Hippocampal formation (tissue), 2 donors: ENCODE measurements around the gene CCDC81.
"Not testable (repeated sequence)": the region's sequence is repeated elsewhere in the genome, so short reads cannot be mapped to it uniquely, and the experiment has no call there.

ENCODE experiments used
- DNase-seq, 2 donors: peaks; one replicate each; lab custom pipeline; 2025; lab: John Stamatoyannopoulos, UW

CCDC81 gene

DNA sequence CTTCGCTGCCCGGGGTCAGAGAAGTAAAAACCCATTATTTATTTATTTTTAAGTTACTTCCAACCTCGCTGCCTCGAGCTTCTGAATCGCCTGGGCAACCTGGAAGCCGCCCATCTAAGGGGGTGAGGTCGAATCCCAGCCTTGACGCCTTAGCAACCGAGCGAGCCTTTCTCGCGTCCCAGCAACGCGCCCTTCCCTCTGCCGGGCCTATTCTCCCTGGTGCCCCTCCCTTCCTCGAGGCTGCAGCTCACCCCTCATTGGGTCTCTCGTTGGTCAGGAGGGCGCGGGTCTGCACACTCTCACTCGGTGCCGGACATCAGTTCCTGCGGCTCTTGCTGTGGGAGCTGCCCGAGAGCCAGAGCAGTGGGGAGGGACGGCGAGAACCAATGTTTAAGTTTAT lies at the start of gene CCDC81:
CCDC81 (plus strand) TSS at position 302 of the 400 bp plus-strand sequence. CDS start 277 bp downstream, outside the sequence.
- DNase-seq = peak in 1 of 2 donors; percentile 19

DNA sequence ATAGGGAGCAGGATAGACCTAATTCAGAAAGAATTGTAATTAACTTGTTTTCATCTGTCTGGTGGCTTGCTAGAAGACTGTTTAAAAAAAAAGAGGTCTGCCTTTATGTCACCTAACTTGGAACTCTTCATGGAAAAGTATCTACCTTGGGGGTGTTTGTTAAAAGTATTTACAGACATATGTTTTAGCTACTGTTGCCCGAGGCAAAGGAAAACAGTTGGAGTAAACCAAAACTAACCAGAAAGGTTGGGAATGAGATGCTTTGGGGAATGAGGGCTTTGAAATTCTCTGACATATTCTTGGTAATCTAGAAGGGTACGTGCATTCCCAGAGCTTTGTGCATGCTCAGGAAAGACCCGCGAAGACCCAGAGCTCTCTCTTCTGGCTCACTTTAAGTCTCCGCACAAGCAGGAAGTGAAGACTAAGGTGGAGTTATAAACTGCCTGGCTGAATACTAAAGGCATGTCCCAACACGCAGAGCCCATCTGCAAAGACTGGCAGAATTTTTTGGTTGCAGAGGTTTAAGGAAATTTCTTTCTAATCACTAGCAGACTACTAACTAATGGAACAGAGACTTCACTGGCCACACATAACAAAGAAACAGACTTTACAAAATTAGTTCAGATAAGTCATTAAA lies 39.4 kb upstream of the CCDC81 start:
- DNase-seq = no peak

DNA sequence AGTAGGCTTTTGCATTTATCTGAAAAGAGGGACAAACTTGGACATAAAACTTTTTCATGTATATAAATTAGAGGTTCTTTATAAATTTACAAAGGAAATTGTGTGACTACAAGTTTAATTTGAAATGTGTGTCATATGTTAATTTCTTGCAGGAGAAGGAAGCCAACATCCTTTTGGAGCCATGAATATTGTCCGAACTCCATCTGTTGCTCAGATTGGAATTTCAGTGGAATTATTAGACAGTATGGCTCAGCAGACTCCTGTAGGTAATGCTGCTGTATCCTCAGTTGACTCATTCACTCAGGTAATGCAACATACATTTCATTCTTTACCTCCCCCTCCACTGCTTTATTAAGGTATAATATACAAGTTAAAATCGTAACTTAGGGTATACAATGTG lies 37.5 kb upstream of the CCDC81 start:
- no peak for DNase-seq

DNA sequence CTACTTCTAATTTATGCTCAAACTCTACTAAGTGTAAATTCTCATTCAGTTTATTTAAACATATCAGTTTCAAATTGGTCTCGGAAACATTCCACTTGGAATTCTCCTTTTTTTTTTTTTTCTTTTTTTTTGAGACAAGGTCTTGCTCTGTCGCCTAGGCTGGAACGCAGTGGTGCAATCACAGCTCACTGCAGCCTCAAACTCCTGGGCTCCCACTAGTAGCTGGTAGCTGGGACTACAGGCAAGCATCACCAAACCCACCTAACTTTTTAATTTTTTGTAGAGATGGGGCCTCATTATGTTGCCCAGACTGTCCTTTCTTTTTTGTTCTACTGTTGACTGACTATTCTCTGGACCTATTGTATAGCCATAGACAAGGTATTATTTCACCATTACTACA lies 33.3 kb upstream of the CCDC81 start:
- no peak for DNase-seq

DNA sequence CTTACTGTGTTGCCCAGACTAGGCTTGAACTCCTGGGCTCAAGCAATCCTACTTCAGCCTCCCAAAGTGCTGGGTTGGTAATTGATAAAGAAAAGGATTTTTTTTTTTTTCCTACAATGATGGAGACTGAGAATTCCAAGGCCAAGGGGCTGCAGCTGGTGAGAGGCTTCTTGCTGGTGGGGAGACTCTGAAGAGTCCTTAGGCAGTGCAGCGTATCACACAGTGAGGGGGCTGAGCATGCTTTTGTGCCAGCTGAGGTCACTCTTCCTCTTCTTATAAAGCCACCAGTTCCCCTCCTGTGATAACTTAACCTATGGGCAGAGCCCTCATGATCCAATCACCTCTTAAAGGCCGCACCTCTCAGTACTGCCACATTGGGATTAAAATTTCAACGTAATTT lies 28.2 kb upstream of the CCDC81 start:
- no peak for DNase-seq

DNA sequence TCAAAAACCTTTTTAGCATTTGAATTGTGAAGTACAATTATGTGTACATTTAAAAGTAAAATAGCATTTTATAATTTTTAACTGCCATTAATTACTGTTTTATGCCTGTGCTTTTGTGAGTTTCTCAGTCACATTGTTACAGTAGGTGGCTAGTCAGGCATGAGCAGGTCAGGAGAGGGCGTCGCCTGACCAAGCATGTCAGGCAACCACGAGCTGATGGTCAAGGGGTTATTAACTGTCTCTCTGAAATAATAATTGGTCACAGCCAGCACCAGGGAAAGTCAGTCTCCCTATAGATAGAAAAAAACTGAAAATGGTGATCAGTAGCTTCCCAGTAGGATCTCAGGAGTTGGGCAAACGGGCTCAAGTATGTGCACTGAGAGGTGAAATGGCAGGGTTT lies 19.4 kb upstream of the CCDC81 start:
- no peak for DNase-seq

DNA sequence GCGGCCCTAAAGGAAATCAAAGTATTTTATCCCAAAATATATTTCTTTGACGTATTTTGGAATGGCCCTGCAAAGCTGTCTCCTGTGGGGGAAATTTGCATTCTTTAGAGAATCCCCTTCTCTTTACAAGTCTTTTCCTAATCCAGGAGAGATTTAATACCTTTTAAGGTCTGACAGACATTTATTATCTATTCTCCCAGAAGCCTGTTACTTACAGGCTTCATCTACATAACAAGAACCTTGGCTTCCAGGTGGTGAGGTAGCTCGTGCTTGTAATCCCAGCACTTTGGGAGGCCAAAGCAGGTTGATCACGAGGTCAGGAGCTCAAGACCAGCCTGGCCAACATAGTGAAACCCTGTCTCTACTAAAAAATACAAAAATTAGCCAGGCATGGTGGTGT lies 17.3 kb upstream of the CCDC81 start:
- DNase-seq = not testable (repeated sequence)

DNA sequence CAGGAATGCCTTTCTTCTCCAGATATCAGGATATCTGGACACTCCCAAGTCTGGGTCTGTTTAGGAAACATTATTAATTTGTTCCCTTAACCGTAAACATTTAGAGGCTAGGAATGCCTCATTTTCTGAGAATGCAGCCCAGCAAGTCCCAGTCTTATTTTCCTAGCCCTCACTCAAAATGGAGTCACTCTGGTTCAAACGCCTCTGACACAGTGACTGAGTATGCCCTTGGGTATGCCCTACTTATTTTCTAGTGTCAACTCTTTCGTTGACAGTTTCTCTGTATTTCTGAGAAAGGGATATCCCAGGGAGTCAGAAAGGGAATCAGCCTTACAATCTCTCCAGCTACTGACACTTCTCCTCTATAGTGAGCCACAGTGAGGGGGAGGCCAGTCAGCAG lies 16.0 kb upstream of the CCDC81 start:
- no peak for DNase-seq

DNA sequence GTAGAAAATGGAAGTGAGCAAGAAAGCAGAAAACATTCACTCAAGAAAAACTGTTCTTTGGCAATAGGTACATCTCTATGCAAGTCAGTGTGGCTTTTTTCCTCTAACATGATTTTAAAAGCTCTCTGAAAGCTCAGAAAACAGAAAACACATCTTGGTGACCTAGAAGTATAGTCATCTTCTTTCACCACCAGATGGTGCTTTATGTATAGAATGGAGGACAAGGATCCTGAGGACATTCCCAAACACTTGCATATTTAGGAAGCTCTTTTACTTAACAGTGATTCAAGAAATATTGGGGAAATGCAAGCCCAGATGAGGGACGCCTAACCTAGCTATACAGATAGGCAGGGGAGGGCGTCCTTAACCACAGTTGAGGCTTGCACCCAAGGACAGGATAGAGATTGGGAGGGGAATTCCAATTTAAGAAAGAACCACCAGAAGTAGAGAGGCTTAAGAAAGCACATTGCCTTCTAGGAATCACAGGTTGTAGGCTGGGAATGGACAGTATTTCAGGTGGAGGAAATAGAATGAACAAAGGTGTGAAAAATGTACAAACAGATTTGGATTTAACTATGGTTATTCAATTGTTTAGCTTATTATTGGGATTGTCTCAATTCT lies 13.8 kb upstream of the CCDC81 start:
- DNase-seq = peak in 1 of 2 donors; percentile 34

DNA sequence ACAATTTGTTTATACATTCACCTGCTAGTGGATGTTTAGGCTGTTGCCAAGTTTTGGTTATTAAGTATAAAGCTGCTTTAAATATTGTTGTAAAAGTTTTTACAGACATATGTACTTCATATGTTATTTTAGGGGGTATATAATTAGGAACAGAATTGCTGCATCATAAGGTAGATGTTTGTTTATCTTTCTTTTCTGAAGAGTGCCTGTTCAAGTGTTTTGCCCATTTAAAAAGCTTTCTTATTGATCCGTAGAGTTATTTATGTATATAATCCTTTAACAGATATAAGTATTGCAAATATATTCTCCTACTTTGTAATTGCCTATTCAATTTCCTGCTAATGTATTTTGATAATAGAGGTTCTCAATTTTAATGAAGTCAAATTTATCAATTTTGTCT lies 11.3 kb upstream of the CCDC81 start:
- DNase-seq = no peak

DNA sequence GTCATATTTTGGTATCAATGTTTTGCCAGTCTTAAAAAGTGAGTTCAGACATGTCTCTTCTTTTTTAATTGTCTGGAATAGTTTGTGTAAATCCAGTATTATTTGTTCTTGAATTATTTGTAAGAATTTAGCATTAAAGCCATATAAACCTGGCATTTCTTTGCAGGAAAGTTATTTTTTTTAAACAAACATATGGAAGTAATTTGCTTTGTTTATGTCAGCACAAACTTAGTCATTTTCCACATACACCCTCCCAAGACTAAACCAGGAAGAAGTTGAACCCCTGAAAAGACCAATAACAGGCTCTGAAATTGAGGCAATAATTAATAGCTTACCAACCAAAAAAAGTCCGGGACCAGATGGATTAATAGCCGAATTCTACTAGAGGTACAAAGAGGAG lies 9.1 kb upstream of the CCDC81 start:
- no peak for DNase-seq

DNA sequence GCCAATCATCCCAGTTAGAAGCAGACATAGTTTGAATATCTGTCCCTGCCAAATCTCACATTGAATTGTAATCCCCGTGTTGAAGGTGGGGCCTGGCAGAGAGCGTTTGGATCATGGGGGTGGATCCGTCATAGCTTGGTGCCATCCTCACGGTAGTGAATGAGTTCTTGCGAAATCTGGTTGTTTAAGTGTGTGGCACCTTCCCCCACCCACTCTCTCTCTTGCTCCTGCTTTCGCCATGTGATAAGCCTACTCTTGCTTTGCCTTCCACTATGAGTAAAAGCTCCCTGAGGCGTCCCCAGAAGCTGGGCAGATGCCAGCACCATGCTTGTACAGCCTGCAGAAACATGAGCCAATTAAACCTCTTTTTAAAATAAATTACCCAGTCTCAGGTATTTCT lies 5.0 kb upstream of the CCDC81 start:
- DNase-seq = no peak

DNA sequence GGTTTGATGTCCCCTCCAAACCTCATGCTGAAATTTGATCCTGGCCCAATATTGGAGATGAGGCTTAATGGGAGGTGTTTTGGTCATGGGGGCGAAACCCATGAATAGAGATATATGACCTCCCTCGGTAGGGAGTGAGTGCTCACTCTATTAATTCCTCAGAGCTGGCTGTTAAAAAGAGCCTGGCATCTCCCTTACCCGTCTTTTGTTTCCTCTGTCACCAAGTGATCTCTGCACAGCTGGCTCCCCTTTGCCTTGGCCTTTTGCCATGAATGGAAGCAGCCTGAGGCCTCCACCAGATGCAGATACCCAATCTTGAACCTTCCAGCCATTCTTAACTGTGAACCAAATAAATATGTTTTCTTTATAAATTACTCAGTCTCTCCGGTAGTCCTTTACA lies 4.5 kb upstream of the CCDC81 start:
- no peak for DNase-seq

DNA sequence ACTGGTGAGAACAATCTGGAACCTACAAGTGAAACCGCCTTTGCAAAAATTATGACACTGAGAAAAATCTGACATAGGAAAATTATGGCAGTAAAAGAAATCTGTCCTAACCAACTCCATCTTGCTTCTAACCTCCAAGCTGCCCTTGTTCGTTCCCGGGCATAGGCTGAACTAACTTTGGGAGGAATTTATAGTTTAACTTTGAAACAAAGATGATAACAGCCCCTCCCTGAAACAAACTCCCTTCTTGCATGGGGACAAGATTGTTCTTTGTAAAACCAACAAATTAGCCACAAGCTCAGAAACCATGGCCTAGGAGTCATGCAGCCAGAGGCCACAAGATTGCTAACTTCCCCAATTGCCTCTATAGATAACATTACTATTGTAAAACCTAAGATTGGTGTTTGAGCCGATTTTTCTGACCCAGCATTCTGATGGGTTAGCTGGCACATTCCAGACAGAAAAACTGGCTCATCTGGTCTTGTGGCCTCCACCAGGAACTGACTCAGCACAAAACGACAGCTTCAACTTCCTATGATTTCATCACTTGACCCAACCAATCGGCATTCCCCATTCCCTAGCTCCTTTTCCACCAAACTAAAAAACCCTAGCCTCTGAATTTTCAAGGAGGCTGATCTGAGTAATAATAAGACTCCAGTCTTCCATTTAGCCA lies 3.6 kb upstream of the CCDC81 start:
- no peak for DNase-seq

DNA sequence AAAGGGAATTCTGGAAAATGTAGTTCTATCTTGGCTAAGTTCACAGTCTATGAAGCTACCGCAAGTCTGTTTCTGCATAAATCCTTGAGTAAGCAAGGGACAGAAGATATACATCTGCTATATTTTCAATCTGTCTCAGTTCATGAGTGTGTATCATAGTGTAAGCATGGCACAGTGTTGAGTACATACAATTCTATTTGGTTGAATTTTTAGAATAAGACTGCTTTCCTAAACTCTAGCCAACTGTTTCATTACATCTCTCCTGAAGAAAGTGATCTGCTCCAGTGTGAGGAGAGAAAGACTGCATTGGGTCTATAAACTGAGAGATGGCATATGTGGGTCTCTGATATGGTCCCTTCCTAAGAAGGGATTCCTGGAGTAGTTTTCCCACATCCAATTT lies 2.6 kb upstream of the CCDC81 start:
- no peak for DNase-seq

DNA sequence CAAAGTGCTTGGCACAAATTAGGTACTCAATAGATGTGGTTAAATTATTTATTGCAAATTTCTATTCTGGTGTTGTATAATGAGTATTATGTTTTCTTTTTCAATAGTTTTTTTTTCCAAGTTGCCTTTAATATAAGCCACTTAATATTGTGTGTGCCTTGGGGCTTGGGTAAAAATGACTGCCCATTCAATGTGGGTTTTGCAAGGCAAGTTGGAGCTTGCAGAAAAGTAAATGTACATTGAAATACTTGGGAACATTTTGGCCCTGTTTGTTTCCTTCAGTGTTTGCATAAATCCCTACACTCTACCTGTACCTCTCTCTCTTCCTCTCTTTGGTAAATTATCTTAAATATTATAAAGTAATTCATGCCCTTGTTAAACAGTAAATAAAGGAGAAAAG lies 2.1 kb upstream of the CCDC81 start:
- no peak for DNase-seq

DNA sequence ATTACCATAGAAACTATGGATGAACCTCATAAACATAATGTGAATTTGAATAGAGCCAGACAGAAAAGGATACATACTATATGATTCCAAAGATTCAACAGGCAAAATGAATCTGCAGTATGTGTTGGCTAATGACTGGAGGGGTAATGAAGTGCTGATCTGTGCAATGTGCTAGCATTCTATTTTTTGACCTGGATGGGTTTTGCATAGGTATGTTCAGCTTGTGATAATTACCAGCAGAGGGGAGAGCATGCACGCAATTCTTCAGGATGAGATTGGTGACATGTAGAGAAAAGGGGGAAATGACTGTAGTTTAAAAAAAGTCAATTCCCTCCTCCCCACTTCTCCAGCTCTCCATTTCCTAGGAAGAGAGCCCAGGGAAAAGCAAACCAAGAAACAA lies 618 bp upstream of the CCDC81 start:
- DNase-seq = no peak

DNA sequence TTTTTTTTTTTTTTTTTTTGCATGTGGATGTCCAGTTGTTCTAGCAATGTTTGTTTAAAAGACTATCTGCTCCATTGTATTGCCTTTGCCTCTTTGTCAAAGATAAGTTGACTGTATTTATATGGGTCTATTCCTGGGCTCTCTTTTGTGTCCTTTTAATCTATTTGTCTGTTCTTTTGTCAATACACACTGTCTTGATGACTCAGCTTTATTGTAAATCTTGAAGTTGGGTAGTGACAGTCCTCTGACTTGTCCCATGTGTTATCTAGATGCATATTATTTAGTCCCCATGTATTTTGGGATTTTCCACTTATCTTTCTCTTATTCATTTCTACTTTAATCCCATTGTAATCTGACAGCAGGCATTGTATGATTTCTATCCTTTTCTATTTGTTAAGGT lies 3.3 kb downstream of the CCDC81 start:
- no peak for DNase-seq

DNA sequence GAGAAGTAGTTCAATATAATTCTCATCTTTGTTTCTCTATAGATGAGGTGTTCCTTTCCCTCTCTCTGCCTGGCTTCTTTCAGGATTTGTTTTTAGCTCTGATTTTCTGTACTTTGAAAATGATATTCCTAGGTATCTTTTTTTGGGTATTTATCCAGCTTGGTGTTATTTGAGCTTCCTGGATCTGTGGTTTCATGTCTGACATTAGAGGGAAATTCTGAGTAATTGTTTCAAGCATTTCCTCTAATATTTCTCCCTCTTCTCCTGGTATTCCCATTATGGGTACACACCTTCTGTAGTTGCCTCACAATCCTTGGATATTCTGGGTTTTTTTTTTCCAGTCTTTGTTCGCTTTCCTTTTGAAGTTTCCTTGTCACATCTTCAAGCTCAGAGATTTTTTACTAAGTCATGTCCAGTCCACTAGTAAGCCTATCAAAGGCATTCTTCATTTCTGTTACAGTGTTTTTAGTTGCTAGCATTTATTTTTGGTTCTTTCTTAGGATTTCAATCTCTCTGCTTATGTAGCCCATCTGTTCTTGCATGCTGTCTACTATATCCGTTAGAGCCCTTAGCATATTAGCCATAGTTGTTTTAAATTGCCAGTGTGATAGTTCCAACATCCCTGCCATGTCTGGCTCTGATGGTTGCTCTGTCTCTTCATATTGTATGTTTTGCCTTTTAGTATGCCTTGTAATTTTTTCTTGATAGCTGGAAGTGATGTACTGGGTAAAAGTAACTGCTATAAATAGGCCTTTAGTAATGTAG lies 5.8 kb downstream of the CCDC81 start:
- no peak for DNase-seq

DNA sequence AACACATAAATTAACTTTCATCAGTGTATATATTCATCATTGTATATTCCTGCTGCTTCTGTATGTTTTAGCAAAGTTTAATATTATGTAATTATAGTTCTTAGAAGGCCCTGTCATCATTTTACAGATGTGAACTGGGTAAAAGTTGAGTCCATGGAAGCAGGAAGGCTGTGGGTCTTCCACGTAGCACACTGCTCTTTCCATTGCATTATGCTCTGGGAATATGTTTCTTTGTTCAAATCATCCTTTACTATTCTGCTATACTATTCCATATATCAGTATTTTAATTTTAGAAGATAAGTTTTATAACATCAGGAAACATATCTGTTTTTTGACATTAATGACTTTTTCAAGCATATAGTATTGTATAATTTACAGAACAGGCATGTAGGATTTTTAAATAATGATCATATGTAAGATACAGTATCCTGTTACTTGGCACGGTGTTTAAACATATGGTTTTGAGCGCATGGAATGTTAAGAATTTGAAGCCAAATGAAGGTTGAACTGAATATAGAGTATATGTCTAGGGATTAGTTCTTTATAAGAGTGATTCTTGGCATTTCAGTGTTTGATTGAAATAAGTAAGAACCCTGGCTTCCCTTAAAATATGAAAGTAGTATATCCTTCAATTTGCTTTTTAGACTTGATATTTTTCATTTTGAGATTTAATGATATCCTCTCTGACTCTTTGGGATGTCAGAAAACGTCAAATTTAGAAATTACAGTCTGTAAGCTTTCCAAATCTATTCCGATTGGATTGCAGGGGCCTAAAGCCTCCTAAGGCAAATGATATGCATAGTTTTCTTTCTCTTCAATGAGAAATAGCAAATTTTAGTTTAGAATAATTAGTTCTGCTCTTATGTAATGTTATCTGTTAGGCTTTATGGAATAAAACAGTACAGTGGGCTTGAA lies 8.6 kb downstream of the CCDC81 start:
- DNase-seq = no peak

DNA sequence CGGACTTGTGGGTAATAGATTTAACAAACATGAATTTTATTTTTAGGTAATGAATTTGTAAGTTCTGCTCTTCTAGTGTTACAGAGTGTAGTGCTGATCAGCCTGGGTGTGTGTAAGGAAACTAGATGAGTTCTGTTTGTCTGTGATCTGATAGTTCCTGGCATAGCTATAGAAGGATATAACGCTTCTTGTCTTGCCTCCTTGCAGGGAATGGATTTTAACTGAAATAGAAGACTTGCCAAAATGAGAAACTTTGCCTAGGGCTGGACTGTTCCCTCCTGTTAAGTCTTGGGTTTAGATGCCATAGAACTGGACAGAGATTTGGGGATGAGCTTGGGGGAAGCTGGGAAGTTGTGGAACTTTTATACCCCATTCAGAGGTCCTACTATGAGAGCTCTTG lies 11.6 kb downstream of the CCDC81 start:
- no peak for DNase-seq

DNA sequence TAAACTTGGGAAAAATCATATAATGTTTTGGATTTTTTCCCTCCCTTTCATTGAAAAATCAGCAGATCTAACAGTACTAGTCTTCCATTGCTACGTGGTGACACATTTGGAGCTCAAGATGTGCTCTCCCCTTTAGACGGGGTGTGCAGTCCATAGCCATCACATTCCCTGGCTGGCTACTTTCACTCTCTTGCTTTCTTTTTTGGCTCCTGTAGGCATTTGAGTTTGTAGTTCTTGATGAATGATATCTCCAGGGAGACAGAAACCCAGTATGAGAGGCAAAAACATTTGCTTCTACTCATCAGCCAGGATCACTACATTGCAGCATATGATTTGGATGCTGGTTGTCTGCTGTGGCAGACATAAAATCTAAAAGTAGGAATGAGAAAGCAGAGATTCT lies 12.1 kb downstream of the CCDC81 start:
- no peak for DNase-seq
